ENCODE data around the gene SMG5. TPM values are rescaled to one million over a fixed set of nuclear protein-coding genes. Genes with fewer than 3 reads are reported as not detected.

SMG5 gene
- total RNA-seq, 1 donor from 2014 or later: 114 TPM

DNA sequence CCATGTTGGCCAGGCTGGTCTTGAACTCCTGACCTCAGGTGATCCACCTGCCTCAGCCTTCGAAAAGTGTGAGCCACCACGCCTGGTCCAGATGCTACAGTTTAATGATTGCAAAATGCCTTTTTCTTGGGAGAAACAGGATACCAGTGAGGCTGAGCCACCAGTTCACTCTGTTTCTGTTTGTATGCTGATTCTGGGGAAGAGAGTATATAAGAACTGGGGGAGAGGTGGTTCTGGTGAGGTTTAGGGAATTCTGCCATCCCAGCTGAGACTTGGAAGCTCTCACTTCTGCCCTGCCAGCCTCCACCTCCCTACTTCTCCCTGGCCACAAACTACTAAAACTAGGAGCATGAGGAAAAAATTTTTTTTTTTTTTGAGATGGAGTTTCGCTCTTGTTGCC is 77.9 kb downstream of the SMG5 start:
- Mint-ChIP-seq H3K4me1 (ENCODE audit: low read depth) (no peaks in the 10 kb centered on the region), H3K36me3 (ENCODE audit: insufficient read depth) (peaks cover 3% of the 10 kb centered on the region), H3K4me3 (ENCODE audit: low read depth) (no peak overlapping the region), H3K9me3 (ENCODE audit: low read depth) (no peaks in the 10 kb centered on the region), H3K27me3 (no peaks in the 10 kb centered on the region), H3K27ac (no peak overlapping the region)
- TF ChIP-seq, protein P1, sequence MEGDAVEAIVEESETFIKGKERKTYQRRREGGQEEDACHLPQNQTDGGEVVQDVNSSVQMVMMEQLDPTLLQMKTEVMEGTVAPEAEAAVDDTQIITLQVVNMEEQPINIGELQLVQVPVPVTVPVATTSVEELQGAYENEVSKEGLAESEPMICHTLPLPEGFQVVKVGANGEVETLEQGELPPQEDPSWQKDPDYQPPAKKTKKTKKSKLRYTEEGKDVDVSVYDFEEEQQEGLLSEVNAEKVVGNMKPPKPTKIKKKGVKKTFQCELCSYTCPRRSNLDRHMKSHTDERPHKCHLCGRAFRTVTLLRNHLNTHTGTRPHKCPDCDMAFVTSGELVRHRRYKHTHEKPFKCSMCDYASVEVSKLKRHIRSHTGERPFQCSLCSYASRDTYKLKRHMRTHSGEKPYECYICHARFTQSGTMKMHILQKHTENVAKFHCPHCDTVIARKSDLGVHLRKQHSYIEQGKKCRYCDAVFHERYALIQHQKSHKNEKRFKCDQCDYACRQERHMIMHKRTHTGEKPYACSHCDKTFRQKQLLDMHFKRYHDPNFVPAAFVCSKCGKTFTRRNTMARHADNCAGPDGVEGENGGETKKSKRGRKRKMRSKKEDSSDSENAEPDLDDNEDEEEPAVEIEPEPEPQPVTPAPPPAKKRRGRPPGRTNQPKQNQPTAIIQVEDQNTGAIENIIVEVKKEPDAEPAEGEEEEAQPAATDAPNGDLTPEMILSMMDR (IDR thresholded peaks at IDR 0.05; ENCODE audit: unreplicated experiment): no peak
- no peak for DNase-seq (ENCODE audit: low spot score, unreplicated experiment)

DNA sequence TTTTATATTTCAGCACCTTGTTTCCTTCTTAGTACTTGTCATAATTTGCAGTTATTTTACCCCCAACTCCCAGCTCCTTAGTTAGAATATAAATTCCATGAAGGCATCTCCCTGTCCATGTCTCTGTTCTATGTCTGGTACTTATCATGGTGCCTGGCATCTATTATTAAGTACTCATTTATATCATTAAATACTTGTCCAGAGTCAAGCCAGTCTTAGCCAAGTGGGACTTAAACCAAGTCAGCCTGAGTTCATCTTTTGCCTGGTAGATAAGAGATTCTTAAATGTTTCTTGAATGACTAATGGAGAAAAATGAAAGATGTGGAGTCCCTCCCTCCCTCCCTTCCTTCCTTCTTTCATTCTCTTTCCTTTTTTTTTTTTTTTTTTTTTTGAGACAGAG is 79.3 kb downstream of the SMG5 start:
- Mint-ChIP-seq H3K27me3 (no peaks in the 10 kb centered on the region), H3K9me3 (ENCODE audit: low read depth) (no peaks in the 10 kb centered on the region), H3K27ac (no peak overlapping the region), H3K4me1 (ENCODE audit: low read depth) (no peaks in the 10 kb centered on the region), H3K4me3 (ENCODE audit: low read depth) (no peak overlapping the region), H3K36me3 (ENCODE audit: insufficient read depth) (peaks cover 5% of the 10 kb centered on the region)
- TF ChIP-seq, protein P1 (IDR thresholded peaks at IDR 0.05; ENCODE audit: unreplicated experiment): no peak
- no peak for DNase-seq (ENCODE audit: low spot score, unreplicated experiment)

DNA sequence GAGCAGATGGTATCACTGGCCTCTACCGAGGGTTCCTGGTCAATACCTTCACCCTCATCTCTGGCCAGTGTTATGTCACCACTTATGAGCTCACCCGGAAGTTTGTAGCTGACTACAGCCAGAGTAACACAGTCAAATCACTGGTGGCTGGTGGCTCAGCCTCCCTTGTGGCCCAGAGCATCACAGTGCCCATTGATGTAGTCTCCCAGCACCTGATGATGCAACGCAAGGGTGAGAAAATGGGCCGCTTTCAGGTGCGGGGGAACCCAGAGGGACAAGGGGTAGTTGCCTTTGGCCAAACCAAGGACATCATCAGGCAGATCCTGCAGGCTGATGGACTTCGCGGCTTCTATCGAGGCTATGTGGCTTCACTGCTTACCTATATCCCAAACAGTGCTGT is 82.6 kb downstream of the SMG5 start:
- peaks cover 5% of the 10 kb centered on the region for H3K36me3 Mint-ChIP-seq (ENCODE audit: insufficient read depth)

More for the DNA sequence above, 82.6 kb downstream of the SMG5 start:
- Mint-ChIP-seq H3K27me3 (no peaks in the 10 kb centered on the region), H3K9me3 (ENCODE audit: low read depth) (no peaks in the 10 kb centered on the region), H3K4me3 (ENCODE audit: low read depth) (no peak overlapping the region), H3K4me1 (ENCODE audit: low read depth) (no peaks in the 10 kb centered on the region), H3K27ac (no peak overlapping the region)
- TF ChIP-seq, protein P1 (IDR thresholded peaks at IDR 0.05; ENCODE audit: unreplicated experiment): no peak
- DNase-seq (ENCODE audit: low spot score, unreplicated experiment): no peak

Other genes with a start within 250 kb of the SMG5 start
- gene UBQLN4, start 229.0 kb downstream of the SMG5 start, total RNA-seq: 94.2 and 97.8 TPM in 2 replicates
- 61.0 and 63.0 TPM in 2 replicates for gene LAMTOR2, start 228.0 kb downstream of the SMG5 start, total RNA-seq
- gene RAB25, start 221.7 kb downstream of the SMG5 start, total RNA-seq: 93.8 and 99.1 TPM in 2 replicates
- gene MEX3A, start 200.4 kb downstream of the SMG5 start, total RNA-seq: 112 and 113 TPM in 2 replicates
- 83.5 and 92.7 TPM in 2 replicates for gene LMNA, start 168.1 kb downstream of the SMG5 start, total RNA-seq
- gene SEMA4A, start 129.2 kb downstream of the SMG5 start, total RNA-seq: 2.1 and 3.7 TPM in 2 replicates
- 14.3 and 20.4 TPM in 2 replicates for gene SLC25A44, start 88.7 kb downstream of the SMG5 start, total RNA-seq
- 77.7 and 80.9 TPM in 2 replicates for gene PMF1, start 69.8 kb downstream of the SMG5 start, total RNA-seq
- gene BGLAP, start 40.6 kb downstream of the SMG5 start, total RNA-seq: 4.8 and 5.8 TPM in 2 replicates
- 21.5 and 22.3 TPM in 2 replicates for gene PAQR6, start 34.8 kb downstream of the SMG5 start, total RNA-seq
- 5.1 and 5.9 TPM in 2 replicates for gene TMEM79, start 1.5 kb upstream of the SMG5 start, total RNA-seq
- gene GLMP, start 12.9 kb upstream of the SMG5 start, total RNA-seq: 57.1 and 59.3 TPM in 2 replicates
- gene VHLL, start 16.5 kb upstream of the SMG5 start, total RNA-seq: 0.46 TPM in 1 of 2 replicates, not detected in the other
- gene CCT3, start 55.5 kb upstream of the SMG5 start, total RNA-seq: 260 and 270 TPM in 2 replicates
- 0.65 and 0.95 TPM in 2 replicates for gene TSACC, start 55.7 kb upstream of the SMG5 start, total RNA-seq
- gene RHBG, start 86.4 kb upstream of the SMG5 start, total RNA-seq: 0.36 and 0.71 TPM in 2 replicates
- 20.2 and 26.6 TPM in 2 replicates for gene MEF2D, start 217.9 kb upstream of the SMG5 start, total RNA-seq